GM12891 (cell line): Measurements from ENCODE around the gene CRIP1. TPM values are rescaled to one million over a fixed set of nuclear protein-coding genes. Genes with fewer than 3 reads are reported as not detected.

Source experiments
- DNase-seq: peaks from one replicate; pipeline ENCODE4 v3.0.0; 2011; ENCODE audit warnings: low spot score; ENCODE audit not compliant: insufficient read length
- FAIRE-seq: peaks from 2 replicates; lab custom pipeline; 2011; peaks lifted over from hg19 to GRCh38; lab: Jason Lieb, UNC
- PAX5 ChIP-seq: IDR thresholded peaks from 2 replicates; pipeline ENCODE4 v1.6.1; 2011; ENCODE audit warnings: low read length, moderate library complexity, mild to moderate bottlenecking; ENCODE audit not compliant: insufficient read depth, severe bottlenecking
- POLR2A ChIP-seq: IDR thresholded peaks from 2 replicates; pipeline ENCODE4 v1.6.1; 2011; ENCODE audit warnings: low read depth, low read length, control low read depth
- POLR2AphosphoS5 ChIP-seq: IDR thresholded peaks from 2 replicates; pipeline ENCODE4 v1.6.1; 2011; ENCODE audit warnings: low read depth, low read length, control low read depth
- POU2F2 ChIP-seq: IDR thresholded peaks from 2 replicates; pipeline ENCODE4 v1.6.1; 2011; ENCODE audit warnings: low read depth, mild to moderate bottlenecking, control low read depth, low read length, moderate library complexity
- SPI1 ChIP-seq: IDR thresholded peaks from 2 replicates; pipeline ENCODE4 v1.6.1; 2011; ENCODE audit warnings: low read depth, low read length, control low read depth
- TAF1 ChIP-seq: IDR thresholded peaks from 2 replicates; pipeline ENCODE4 v1.6.1; 2011; ENCODE audit warnings: low read depth, low read length, control low read depth
- polyA plus RNA-seq: library from polyadenylated mRNA; unstranded; fragments of >200 nt; gene quantifications from one replicate; pipeline ENCODE4 v1.2.1, GENCODE V29; 2012; ENCODE audit warnings: low read depth, missing spikeins, inconsistent platforms; ENCODE audit not compliant: missing spikeins

The CRIP1 gene, protein sequence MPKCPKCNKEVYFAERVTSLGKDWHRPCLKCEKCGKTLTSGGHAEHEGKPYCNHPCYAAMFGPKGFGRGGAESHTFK
- 277 TPM for polyA plus RNA-seq

DNA sequence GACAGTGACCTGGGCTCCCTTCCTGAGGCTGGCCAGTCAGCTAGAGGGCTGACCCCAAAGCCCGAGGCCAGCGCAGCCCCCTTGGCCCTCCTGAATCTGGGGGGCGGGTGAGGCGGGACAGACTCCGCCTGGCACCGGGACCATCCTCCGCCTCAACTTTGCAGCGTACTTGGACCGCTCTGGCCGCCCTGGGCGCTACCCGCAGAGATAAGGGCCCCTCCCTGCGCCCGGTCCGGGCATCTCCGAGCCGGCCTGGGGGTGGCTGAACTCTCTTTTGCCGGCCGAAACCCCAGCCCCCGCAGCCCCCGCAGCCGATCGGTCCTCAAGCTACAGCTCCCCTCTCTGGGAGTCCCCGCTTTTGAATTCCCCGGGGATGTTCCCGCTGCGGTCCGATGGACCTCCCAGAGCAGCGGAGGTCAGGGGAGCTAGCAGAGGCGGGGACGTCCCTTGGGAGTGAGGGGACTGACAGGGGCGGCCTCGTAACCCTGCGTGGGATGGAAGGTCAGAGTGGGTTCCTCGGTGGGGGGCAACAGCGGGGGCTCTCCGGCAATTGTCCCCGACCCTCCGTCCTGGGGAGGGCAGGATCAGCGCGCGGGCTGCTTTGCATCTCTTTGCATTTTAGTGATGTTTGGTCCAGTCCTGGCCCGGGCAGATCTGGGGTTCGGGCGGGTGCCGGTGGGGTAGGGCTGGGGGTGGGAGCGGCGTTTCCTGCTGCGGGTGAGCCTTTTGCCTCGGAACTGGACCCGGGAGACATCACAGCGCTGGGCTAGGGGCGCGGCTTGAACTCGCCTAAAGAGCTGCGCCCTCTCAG, at the start of gene CRIP1:
TSS of gene CRIP1 (plus strand) at position 724 of the 811 bp plus-strand sequence. CDS start 374 bp downstream, outside the sequence.
- TF ChIP-seq POLR2A (no peak), POLR2AphosphoS5 (no peak), PAX5 (no peak), TAF1 (no peak), POU2F2 (no peak), SPI1 (no peak)
- no peak for DNase-seq
- peak; percentile 69 for FAIRE-seq

DNA sequence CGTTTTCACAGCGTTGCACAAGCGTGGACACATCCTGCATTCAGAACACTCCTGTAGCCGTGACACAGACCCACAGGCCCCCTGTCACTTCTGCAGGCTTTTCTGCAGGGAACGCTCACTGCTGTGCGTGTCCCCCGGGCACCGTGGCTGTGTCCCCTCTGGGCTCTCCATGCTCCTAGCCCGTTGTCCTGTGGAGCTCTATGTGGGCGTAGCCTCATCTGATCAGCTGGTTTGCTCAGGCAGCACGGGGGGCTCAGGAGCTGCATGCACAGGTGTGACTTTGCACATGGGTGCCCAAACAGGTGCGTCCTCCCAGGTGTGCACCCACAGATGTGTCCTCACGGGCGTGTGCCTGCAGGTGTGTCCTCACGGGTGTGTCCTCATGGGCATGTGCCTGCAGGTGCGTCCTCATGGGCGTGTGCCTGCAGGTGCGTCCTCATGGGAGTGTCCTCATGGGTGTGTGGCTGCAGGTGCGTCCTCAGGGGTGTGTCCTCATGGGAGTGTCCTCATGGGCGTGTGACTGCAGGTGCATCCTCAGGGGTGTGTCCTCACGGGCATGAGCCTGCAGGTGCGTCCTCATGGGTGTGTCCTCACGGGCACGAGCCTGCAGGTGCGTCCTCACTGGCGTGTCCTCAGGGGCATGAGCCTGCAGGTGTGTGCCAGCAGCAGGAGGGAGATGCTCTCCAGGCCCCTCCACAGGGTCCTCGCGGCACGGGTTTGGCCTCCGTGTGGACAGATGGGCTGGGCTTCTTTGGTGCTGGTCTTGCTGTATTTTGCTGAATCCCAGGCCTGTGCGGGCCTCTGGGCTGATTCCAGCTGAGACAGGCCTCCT, 49.6 kb upstream of the CRIP1 start:
- no peak for FAIRE-seq
- TF ChIP-seq POLR2AphosphoS5: peak; percentile 31; the same call in 1 of the 2 replicates
- no peak for TF ChIP-seq PAX5
- no peak for DNase-seq

DNA sequence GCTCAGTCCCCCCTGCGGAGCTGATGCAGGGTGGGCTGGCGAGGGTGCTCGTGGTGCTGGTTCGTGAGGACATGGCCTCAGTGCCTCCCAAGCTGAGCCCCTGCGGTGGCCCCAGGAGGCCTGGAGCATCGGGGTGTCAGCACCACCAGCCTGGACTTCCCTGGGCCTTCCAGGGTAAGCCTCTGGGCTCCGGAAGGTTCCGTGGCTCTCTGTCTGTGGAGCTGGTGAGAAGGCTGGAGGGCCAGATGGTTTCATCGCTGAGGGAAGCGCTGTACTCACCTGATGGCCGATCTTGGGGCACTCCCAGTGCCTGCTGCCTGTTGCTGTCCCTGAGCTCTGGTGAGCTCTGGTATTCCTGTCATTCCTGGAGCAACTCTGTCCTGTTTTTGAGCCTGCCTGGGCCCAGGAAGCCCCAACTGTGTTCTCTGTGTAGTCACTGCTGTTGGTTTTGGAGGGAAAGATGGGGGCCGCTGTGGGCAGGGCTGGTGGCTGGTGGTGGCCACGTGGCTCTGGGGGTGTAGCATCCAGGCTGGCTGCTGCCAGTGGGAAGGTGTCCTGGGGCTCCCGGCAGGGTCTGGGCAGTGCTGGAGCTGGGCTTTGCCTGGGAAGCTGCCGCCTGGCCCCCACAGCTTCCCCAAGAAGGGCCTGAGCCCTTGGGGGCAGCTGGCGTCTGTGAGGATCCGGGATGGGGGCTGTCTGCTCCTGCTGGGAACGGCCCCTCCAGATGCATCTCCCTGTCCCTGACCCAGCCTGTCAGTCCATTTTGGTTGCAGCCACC, 48.8 kb upstream of the CRIP1 start:
- TF ChIP-seq POLR2A (no peak), POLR2AphosphoS5 (no peak), PAX5 (no peak), TAF1 (no peak), POU2F2 (no peak), SPI1 (no peak)
- DNase-seq (no peak), FAIRE-seq (no peak)

DNA sequence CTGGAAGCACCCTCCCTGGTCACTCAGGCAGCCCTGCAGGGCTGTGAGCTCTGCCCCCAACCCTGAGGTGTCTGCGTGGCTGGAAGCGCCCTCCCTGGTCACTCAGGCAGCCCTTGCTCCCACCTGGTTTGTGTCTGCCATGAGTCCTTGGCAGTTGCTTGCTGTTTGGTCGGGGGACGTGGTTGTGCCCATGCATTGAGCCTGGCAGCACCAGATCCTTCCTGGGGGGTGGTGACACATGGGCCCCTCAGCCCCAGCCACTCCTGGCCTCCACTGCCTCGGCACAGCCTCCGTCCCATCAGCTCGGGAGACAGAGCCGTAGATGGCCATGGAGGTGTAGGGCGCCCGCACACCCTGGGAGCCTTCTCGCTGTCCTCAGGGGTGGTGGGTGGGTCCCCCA, 47.5 kb upstream of the CRIP1 start:
- FAIRE-seq (no peak), DNase-seq (no peak)
- TF ChIP-seq SPI1 (no peak), POLR2AphosphoS5 (no peak), POU2F2 (no peak)

DNA sequence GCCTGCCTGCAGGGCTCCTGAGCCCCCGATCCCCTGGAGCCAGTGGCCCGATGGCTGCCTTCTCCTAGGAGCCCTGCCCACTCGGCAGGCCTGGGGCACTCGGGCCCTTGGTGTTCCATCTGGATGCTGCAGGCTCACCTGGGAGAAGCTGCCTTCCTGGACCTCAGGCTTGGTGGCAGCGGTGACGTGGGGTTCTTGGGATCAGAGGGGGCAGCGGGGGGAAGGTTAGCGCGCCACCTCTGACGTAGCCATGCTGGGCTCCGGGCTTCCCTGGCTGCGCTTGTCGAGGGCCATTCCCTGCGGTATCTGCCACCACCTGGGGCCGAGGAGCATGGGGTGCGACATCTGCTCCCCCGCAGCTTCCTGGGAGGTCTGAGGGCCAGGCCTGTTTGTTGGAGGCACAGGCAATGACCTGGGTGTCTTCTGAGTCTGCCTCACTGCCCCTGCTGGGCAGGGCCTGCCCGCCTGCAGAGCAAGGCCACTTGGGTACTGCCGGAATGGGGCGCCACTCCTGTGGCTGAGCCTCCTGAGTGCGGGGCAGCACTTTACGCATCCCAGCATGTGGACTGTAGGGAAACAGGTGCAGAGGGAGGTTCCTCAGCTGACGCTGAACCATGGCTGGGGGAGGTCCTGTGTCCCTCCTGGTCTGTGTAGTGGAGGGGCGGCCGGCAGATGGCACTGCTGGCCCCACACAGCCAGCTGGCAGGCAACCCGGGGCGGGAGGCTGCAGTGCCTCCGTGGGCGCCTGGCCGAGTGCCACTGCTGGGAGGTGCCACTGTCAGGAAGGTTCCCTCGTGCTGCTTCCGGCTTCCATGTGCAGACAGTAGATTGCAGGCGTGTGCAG, 46.8 kb upstream of the CRIP1 start:
- FAIRE-seq (no peak), DNase-seq (no peak)
- no peak for TF ChIP-seq SPI1
- no peak for TF ChIP-seq PAX5
- TF ChIP-seq TAF1: no peak
- no peak for TF ChIP-seq POLR2A
- no peak for TF ChIP-seq POLR2AphosphoS5
- TF ChIP-seq POU2F2: no peak

DNA sequence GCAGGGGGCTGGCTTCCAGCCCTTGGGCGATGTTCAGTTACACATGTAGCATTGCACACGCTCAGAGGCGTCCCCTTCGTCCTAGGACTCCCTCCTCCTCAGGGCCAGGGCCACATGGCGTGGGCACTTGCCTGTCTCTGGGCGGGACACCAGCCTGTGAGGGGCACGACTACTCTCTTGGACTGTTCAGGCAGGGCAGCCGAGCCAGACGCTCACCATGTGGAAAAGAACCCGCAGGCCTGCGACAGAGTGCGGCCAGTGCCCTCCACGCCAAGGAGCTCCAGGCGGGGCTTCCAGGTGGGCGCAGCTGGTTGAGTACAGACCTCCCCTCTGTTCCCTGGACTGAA, 46.2 kb upstream of the CRIP1 start:
- DNase-seq (no peak), FAIRE-seq (no peak)
- TF ChIP-seq PAX5: no peak
- no peak for TF ChIP-seq POLR2AphosphoS5
- TF ChIP-seq POU2F2: no peak
- no peak for TF ChIP-seq POLR2A
- TF ChIP-seq SPI1: no peak
- no peak for TF ChIP-seq TAF1

DNA sequence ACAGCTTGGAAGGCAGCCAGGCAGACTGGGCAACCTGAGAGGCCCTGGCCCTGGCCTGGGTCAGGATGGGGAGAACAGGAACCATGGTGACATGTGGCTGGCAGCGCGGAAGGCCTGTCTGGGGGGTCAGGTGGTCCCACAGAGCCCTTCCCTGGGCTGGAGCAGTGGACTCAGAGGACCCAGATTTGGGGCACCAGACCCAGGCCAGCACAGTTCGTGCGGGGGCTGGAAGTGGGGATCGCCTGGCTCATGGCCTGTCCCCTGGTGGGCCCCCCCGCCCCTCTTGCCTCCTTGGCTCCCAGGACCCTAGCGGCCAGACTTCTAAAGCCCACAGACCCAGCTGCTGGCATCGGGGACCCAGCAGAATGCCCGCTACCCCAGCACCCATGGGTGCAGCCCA, 45.7 kb upstream of the CRIP1 start:
- no peak for DNase-seq
- no peak for FAIRE-seq
- TF ChIP-seq POLR2AphosphoS5: no peak
- TF ChIP-seq SPI1: no peak

DNA sequence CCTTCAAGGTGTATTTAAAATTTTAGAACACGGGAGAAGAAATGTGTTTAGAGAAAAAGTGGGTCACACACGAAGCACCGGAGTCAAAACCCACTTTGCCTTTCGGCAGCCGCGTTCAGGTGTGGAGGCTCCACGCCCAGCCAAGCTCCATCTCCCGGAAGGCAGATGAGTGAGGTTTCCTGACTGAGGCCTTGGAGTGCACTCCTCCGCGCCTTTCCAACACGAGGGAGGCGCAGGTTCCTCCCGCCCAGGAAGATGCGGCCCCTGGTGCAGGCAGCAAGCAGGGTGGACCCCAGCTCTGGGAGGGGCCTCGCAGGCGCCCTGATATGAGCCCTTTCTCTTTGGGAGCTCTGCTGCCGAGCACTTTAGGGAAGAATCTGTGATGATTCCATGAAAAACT, 44.6 kb upstream of the CRIP1 start:
- no peak for FAIRE-seq
- TF ChIP-seq POU2F2: no peak
- TF ChIP-seq SPI1: no peak
- TF ChIP-seq PAX5: no peak
- TF ChIP-seq POLR2A: no peak
- TF ChIP-seq POLR2AphosphoS5: no peak
- TF ChIP-seq TAF1: no peak
- no peak for DNase-seq

DNA sequence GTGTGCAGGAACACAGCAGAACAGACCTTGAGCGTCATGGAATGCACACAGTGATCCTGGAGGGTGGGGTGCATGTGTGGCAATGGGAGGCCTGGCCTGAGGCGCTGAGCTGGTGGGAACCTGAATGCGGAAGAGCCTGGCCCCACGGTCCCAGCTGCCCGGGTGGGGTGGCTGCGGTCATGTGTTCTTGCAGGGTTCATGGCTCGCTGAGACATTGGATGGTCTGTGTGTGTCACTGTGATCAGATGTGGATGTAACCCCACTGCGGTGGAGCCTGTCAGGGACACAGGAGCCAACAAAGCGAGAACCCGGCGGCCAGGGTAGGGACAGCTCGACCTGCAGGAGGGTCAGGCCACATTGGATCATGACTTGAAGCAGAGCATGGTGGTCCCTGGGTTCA, 43.9 kb upstream of the CRIP1 start:
- DNase-seq: no peak
- no peak for TF ChIP-seq POLR2AphosphoS5
- TF ChIP-seq TAF1: no peak
- TF ChIP-seq SPI1: no peak
- TF ChIP-seq POU2F2: no peak
- TF ChIP-seq PAX5: no peak

More for the DNA sequence above, 43.9 kb upstream of the CRIP1 start:
- no peak for FAIRE-seq
